ENCODE measurements around the gene SLC12A7.

DNA sequence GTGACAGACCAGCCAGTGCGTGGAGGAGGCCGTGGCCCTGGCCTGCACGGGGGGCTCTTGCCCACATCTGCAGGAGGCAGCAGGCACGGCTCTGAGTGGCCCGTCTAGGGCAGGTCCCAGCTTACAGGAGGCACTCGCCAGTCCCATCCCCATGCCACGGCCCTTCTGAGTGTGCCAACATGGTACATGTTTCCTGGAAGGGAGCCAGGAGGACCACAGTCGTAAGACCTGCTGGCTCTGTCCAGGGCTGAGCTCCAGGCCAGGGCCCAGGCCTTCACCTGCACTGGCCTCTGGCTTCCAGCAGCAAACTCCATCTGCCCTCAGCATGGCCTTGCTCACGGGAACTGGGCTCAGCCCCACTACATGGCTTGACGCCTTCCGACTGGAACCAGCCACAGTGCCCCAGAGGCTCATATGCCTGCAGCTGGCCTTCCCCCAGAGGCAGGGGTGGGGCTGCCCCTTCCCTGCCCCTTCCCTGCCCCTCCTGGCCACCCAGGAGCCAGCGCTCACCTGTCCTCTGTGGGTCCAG lies 99.5 kb downstream of the SLC12A7 start:
- TF ChIP-seq, protein P1, sequence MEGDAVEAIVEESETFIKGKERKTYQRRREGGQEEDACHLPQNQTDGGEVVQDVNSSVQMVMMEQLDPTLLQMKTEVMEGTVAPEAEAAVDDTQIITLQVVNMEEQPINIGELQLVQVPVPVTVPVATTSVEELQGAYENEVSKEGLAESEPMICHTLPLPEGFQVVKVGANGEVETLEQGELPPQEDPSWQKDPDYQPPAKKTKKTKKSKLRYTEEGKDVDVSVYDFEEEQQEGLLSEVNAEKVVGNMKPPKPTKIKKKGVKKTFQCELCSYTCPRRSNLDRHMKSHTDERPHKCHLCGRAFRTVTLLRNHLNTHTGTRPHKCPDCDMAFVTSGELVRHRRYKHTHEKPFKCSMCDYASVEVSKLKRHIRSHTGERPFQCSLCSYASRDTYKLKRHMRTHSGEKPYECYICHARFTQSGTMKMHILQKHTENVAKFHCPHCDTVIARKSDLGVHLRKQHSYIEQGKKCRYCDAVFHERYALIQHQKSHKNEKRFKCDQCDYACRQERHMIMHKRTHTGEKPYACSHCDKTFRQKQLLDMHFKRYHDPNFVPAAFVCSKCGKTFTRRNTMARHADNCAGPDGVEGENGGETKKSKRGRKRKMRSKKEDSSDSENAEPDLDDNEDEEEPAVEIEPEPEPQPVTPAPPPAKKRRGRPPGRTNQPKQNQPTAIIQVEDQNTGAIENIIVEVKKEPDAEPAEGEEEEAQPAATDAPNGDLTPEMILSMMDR (IDR thresholded peaks at IDR 0.05), result no peak
- TF ChIP-seq POLR2AphosphoS5 (IDR thresholded peaks at IDR 0.05), result no peak
- no peak for TF ChIP-seq POLR2A (IDR thresholded peaks at IDR 0.05)

Data from suprapubic skin (tissue), 4 donors.